ENCODE results near the gene ARHGEF38.
"Not testable (repeated sequence)": the region's sequence is repeated elsewhere in the genome, so short reads cannot be mapped to it uniquely, and the experiment has no call there.

Gene ARHGEF38

GRCh38 chr4:105661028-105661427 is 108.6 kb downstream of the ARHGEF38 start:
- Histone ChIP-seq H3K4me2 (ENCODE audit: low read length) (no peak overlapping the region), H3K9ac (ENCODE audit: low read depth, low read length) (no peak overlapping the region), H3K4me3 (ENCODE audit: low read length) (no peak overlapping the region), H3K9me3 (replicated peaks; ENCODE audit: low read length) (no peaks in the 10 kb centered on the region), H3K4me1 (ENCODE audit: control insufficient read depth, insufficient read depth, low read length) (no peaks in the 10 kb centered on the region), H3K27me3 (ENCODE audit: control insufficient read depth, insufficient read depth, low read length) (no peaks in the 10 kb centered on the region), H3K36me3 (ENCODE audit: insufficient read depth, low read length) (no peaks in the 10 kb centered on the region)

- H3K4me1 ChIP-seq (ENCODE audit: control insufficient read depth, insufficient read depth, low read length), result no peaks in the 10 kb centered on the region
- H3K9me3 ChIP-seq (replicated peaks; ENCODE audit: low read length), result no peaks in the 10 kb centered on the region
- no peak overlapping the region for H3K4me3 ChIP-seq (ENCODE audit: low read length)
- no peak overlapping the region for H3K9ac ChIP-seq (ENCODE audit: low read depth, low read length)
- H3K27me3 ChIP-seq (ENCODE audit: control insufficient read depth, insufficient read depth, low read length), result no peaks in the 10 kb centered on the region
- no peak overlapping the region for H3K4me2 ChIP-seq (ENCODE audit: low read length)
- no peaks in the 10 kb centered on the region for H3K36me3 ChIP-seq (ENCODE audit: insufficient read depth, low read length)
Measured at GRCh38 chr4:105662935-105663675, 110.7 kb downstream of the ARHGEF38 start.

GRCh38 chr4:105666693-105667092 is 114.3 kb downstream of the ARHGEF38 start:
- Histone ChIP-seq H3K4me1 (ENCODE audit: control insufficient read depth, insufficient read depth, low read length) (no peaks in the 10 kb centered on the region), H3K36me3 (ENCODE audit: insufficient read depth, low read length) (no peaks in the 10 kb centered on the region), H3K4me3 (ENCODE audit: low read length) (no peak overlapping the region), H3K27me3 (ENCODE audit: control insufficient read depth, insufficient read depth, low read length) (no peaks in the 10 kb centered on the region), H3K4me2 (ENCODE audit: low read length) (no peak overlapping the region), H3K9ac (ENCODE audit: low read depth, low read length) (no peak overlapping the region), H3K9me3 (replicated peaks; ENCODE audit: low read length) (no peaks in the 10 kb centered on the region)

GRCh38 chr4:105670684-105671083 is 118.3 kb downstream of the ARHGEF38 start:
- H3K4me2 ChIP-seq (ENCODE audit: low read length), result no peak overlapping the region
- H3K9me3 ChIP-seq (replicated peaks; ENCODE audit: low read length), result no peaks in the 10 kb centered on the region
- no peaks in the 10 kb centered on the region for H3K36me3 ChIP-seq (ENCODE audit: insufficient read depth, low read length)
- no peak overlapping the region for H3K4me3 ChIP-seq (ENCODE audit: low read length)
- H3K9ac ChIP-seq (ENCODE audit: low read depth, low read length), result no peak overlapping the region
- no peaks in the 10 kb centered on the region for H3K27me3 ChIP-seq (ENCODE audit: control insufficient read depth, insufficient read depth, low read length)
- H3K4me1 ChIP-seq (ENCODE audit: control insufficient read depth, insufficient read depth, low read length), result no peaks in the 10 kb centered on the region

GRCh38 chr4:105671301-105671700 is 118.9 kb downstream of the ARHGEF38 start:
- H3K9ac ChIP-seq (ENCODE audit: low read depth, low read length), result no peak overlapping the region
- H3K4me2 ChIP-seq (ENCODE audit: low read length), result no peak overlapping the region
- H3K36me3 ChIP-seq (ENCODE audit: insufficient read depth, low read length), result no peaks in the 10 kb centered on the region
- no peaks in the 10 kb centered on the region for H3K9me3 ChIP-seq (replicated peaks; ENCODE audit: low read length)
- no peak overlapping the region for H3K4me3 ChIP-seq (ENCODE audit: low read length)
- no peaks in the 10 kb centered on the region for H3K4me1 ChIP-seq (ENCODE audit: control insufficient read depth, insufficient read depth, low read length)
- H3K27me3 ChIP-seq (ENCODE audit: control insufficient read depth, insufficient read depth, low read length), result no peaks in the 10 kb centered on the region

GRCh38 chr4:105674011-105674410 is 121.6 kb downstream of the ARHGEF38 start:
- H3K4me2 ChIP-seq (ENCODE audit: low read length), result no peak overlapping the region
- H3K27me3 ChIP-seq (ENCODE audit: control insufficient read depth, insufficient read depth, low read length), result no peaks in the 10 kb centered on the region
- no peak overlapping the region for H3K4me3 ChIP-seq (ENCODE audit: low read length)
- H3K4me1 ChIP-seq (ENCODE audit: control insufficient read depth, insufficient read depth, low read length), result peaks cover 2% of the 10 kb centered on the region
- H3K9ac ChIP-seq (ENCODE audit: low read depth, low read length), result no peak overlapping the region
- H3K36me3 ChIP-seq (ENCODE audit: insufficient read depth, low read length), result no peaks in the 10 kb centered on the region
- no peaks in the 10 kb centered on the region for H3K9me3 ChIP-seq (replicated peaks; ENCODE audit: low read length)

GRCh38 chr4:105677709-105678108 is 125.3 kb downstream of the ARHGEF38 start:
- Histone ChIP-seq H3K4me3 (ENCODE audit: low read length) (no peak overlapping the region), H3K27me3 (ENCODE audit: control insufficient read depth, insufficient read depth, low read length) (no peaks in the 10 kb centered on the region), H3K36me3 (ENCODE audit: insufficient read depth, low read length) (peaks cover 9% of the 10 kb centered on the region), H3K4me2 (ENCODE audit: low read length) (no peak overlapping the region), H3K9me3 (replicated peaks; ENCODE audit: low read length) (no peaks in the 10 kb centered on the region), H3K4me1 (ENCODE audit: control insufficient read depth, insufficient read depth, low read length) (peaks cover 11% of the 10 kb centered on the region), H3K9ac (ENCODE audit: low read depth, low read length) (no peak overlapping the region)

- Histone ChIP-seq H3K4me3 (ENCODE audit: low read length) (no peak overlapping the region), H3K4me1 (ENCODE audit: control insufficient read depth, insufficient read depth, low read length) (peaks cover 11% of the 10 kb centered on the region), H3K9ac (ENCODE audit: low read depth, low read length) (no peak overlapping the region), H3K4me2 (ENCODE audit: low read length) (no peak overlapping the region), H3K36me3 (ENCODE audit: insufficient read depth, low read length) (peaks cover 15% of the 10 kb centered on the region), H3K9me3 (replicated peaks; ENCODE audit: low read length) (no peaks in the 10 kb centered on the region), H3K27me3 (ENCODE audit: control insufficient read depth, insufficient read depth, low read length) (no peaks in the 10 kb centered on the region)
Measured at GRCh38 chr4:105679186-105679585, 126.8 kb downstream of the ARHGEF38 start.

GRCh38 chr4:105683038-105683437 is 130.6 kb downstream of the ARHGEF38 start:
- H3K9ac ChIP-seq (ENCODE audit: low read depth, low read length), result no peak overlapping the region
- H3K4me1 ChIP-seq (ENCODE audit: control insufficient read depth, insufficient read depth, low read length), result peaks cover 11% of the 10 kb centered on the region
- H3K36me3 ChIP-seq (ENCODE audit: insufficient read depth, low read length), result peaks cover 33% of the 10 kb centered on the region

GRCh38 chr4:105686571-105686970 is 134.2 kb downstream of the ARHGEF38 start:
- H3K27me3 ChIP-seq (ENCODE audit: control insufficient read depth, insufficient read depth, low read length), result no peaks in the 10 kb centered on the region
- H3K36me3 ChIP-seq (ENCODE audit: insufficient read depth, low read length), result peaks cover 53% of the 10 kb centered on the region
- H3K9me3 ChIP-seq (replicated peaks; ENCODE audit: low read length), result no peaks in the 10 kb centered on the region

More at GRCh38 chr4:105683038-105683437, 130.6 kb downstream of the ARHGEF38 start:
- Histone ChIP-seq H3K4me3 (ENCODE audit: low read length) (no peak overlapping the region), H3K27me3 (ENCODE audit: control insufficient read depth, insufficient read depth, low read length) (no peaks in the 10 kb centered on the region), H3K4me2 (ENCODE audit: low read length) (no peak overlapping the region), H3K9me3 (replicated peaks; ENCODE audit: low read length) (no peaks in the 10 kb centered on the region)

GRCh38 chr4:105694812-105695211 is 142.4 kb downstream of the ARHGEF38 start:
- H3K9ac ChIP-seq (ENCODE audit: low read depth, low read length); H3K9me3 ChIP-seq (replicated peaks; ENCODE audit: low read length); H3K27me3 ChIP-seq (ENCODE audit: control insufficient read depth, insufficient read depth, low read length); H3K4me2 ChIP-seq (ENCODE audit: low read length); H3K4me3 ChIP-seq (ENCODE audit: low read length); H3K4me1 ChIP-seq (ENCODE audit: control insufficient read depth, insufficient read depth, low read length): not testable (repeated sequence)
- H3K36me3 ChIP-seq (ENCODE audit: insufficient read depth, low read length), result peaks cover 41% of the 10 kb centered on the region

More at GRCh38 chr4:105686571-105686970, 134.2 kb downstream of the ARHGEF38 start:
- H3K4me2 ChIP-seq (ENCODE audit: low read length), result no peak overlapping the region
- no peak overlapping the region for H3K9ac ChIP-seq (ENCODE audit: low read depth, low read length)
- no peak overlapping the region for H3K4me3 ChIP-seq (ENCODE audit: low read length)
- H3K4me1 ChIP-seq (ENCODE audit: control insufficient read depth, insufficient read depth, low read length), result no peaks in the 10 kb centered on the region

GRCh38 chr4:105695832-105696231 is 143.4 kb downstream of the ARHGEF38 start:
- peaks cover 41% of the 10 kb centered on the region for H3K36me3 ChIP-seq (ENCODE audit: insufficient read depth, low read length)
- H3K9me3 ChIP-seq (replicated peaks; ENCODE audit: low read length); H3K4me3 ChIP-seq (ENCODE audit: low read length); H3K4me1 ChIP-seq (ENCODE audit: control insufficient read depth, insufficient read depth, low read length); H3K9ac ChIP-seq (ENCODE audit: low read depth, low read length); H3K4me2 ChIP-seq (ENCODE audit: low read length); H3K27me3 ChIP-seq (ENCODE audit: control insufficient read depth, insufficient read depth, low read length): not testable (repeated sequence)
